Effector memory CD4-positive, alpha-beta T cell (primary cell): ENCODE data around the gene TEX264.
"Not testable (repeated sequence)": the region's sequence is repeated elsewhere in the genome, so short reads cannot be mapped to it uniquely, and the experiment has no call there.

Experiments used
- DNase-seq, 3 donors: peaks; one replicate each; pipeline ENCODE4 v3.0.0-alpha.2; 2020
- H3K27ac ChIP-seq: 2 replicates; pipeline ENCODE4 v1.7.0; 2013; ENCODE audit warnings: mild to moderate bottlenecking, low read length, moderate library complexity; ENCODE audit not compliant: insufficient read depth, poor library complexity, severe bottlenecking
- H3K27me3 ChIP-seq: replicated peaks from 2 replicates; pipeline ENCODE4 v1.7.0; 2013; ENCODE audit warnings: mild to moderate bottlenecking, low read length; ENCODE audit not compliant: insufficient read depth, control insufficient read depth, poor library complexity, severe bottlenecking
- H3K36me3 ChIP-seq: 2 replicates; pipeline ENCODE4 v1.7.0; 2013; ENCODE audit warnings: mild to moderate bottlenecking, low read length, moderate library complexity; ENCODE audit not compliant: control insufficient read depth, insufficient read depth
- H3K4me1 ChIP-seq: 2 replicates; pipeline ENCODE4 v1.7.0; 2013; ENCODE audit warnings: low read length, mild to moderate bottlenecking; ENCODE audit not compliant: control insufficient read depth, insufficient read depth, poor library complexity, severe bottlenecking
- H3K4me3 ChIP-seq: 2 replicates; pipeline ENCODE4 v1.7.0; 2013; ENCODE audit warnings: low read length, low read depth, mild to moderate bottlenecking; ENCODE audit not compliant: insufficient read depth, poor library complexity, severe bottlenecking
- H3K9me3 ChIP-seq: 2 replicates; pipeline ENCODE4 v1.7.0; 2013; ENCODE audit warnings: mild to moderate bottlenecking, low read length, moderate library complexity; ENCODE audit not compliant: control insufficient read depth
- total RNA-seq, 3 donors: gene quantifications; one replicate each; lab custom pipeline; 2026; lab: John Stamatoyannopoulos, UW

TEX264 gene
- 39.1 to 44.1 (median 41.5) reads per million in 3 donors for total RNA-seq

- Histone ChIP-seq H3K27me3 (no peaks in the 10 kb centered on the region), H3K36me3 (no peaks in the 10 kb centered on the region), H3K4me1 (peaks cover 58% of the 10 kb centered on the region), H3K9me3 (no peaks in the 10 kb centered on the region), H3K27ac (peak within 1 kb of the TSS; percentile 81), H3K4me3 (peak within 1 kb of the TSS; percentile 86)
- DNase-seq = peak; percentile 90 to 95 (median 93)
Observed at GRCh38 chr3:51670823-51671733, at the start of gene TEX264. TEX264 (plus strand) TSS chr3:51671252; CDS start chr3:51674305, 3,053 bp downstream.

- no peak for DNase-seq
- H3K9me3 ChIP-seq = no peaks in the 10 kb centered on the region
- no peak overlapping the region for H3K27ac ChIP-seq
- no peaks in the 10 kb centered on the region for H3K4me1 ChIP-seq
- no peak overlapping the region for H3K4me3 ChIP-seq
- peaks cover 1% of the 10 kb centered on the region for H3K36me3 ChIP-seq
- no peaks in the 10 kb centered on the region for H3K27me3 ChIP-seq
Observed at GRCh38 chr3:51622413-51622812, 48.6 kb upstream of the TEX264 start.

GRCh38 chr3:51622868-51623267 lies 48.2 kb upstream of the TEX264 start:
- H3K36me3 ChIP-seq = peaks cover 6% of the 10 kb centered on the region
- H3K27me3 ChIP-seq = no peaks in the 10 kb centered on the region
- no peak overlapping the region for H3K4me3 ChIP-seq
- H3K27ac ChIP-seq = no peak overlapping the region
- no peaks in the 10 kb centered on the region for H3K9me3 ChIP-seq
- no peak for DNase-seq
- no peaks in the 10 kb centered on the region for H3K4me1 ChIP-seq

GRCh38 chr3:51630513-51630912 lies 40.5 kb upstream of the TEX264 start:
- Histone ChIP-seq H3K9me3 (no peaks in the 10 kb centered on the region), H3K27me3 (no peaks in the 10 kb centered on the region), H3K4me3 (no peak overlapping the region), H3K4me1 (no peaks in the 10 kb centered on the region), H3K36me3 (peaks cover 57% of the 10 kb centered on the region), H3K27ac (no peak overlapping the region)
- DNase-seq = no peak

GRCh38 chr3:51637144-51637940 lies 33.7 kb upstream of the TEX264 start:
- no peaks in the 10 kb centered on the region for H3K9me3 ChIP-seq
- DNase-seq = no peak
- peaks cover 79% of the 10 kb centered on the region for H3K36me3 ChIP-seq
- H3K27ac ChIP-seq = no peak overlapping the region
- H3K4me3 ChIP-seq = no peak overlapping the region
- H3K4me1 ChIP-seq = no peaks in the 10 kb centered on the region
- no peaks in the 10 kb centered on the region for H3K27me3 ChIP-seq

GRCh38 chr3:51637941-51638471 lies 33.0 kb upstream of the TEX264 start:
- peaks cover 81% of the 10 kb centered on the region for H3K36me3 ChIP-seq
- no peak overlapping the region for H3K4me3 ChIP-seq
- no peak for DNase-seq
- no peak overlapping the region for H3K27ac ChIP-seq
- no peaks in the 10 kb centered on the region for H3K4me1 ChIP-seq
- no peaks in the 10 kb centered on the region for H3K9me3 ChIP-seq
- no peaks in the 10 kb centered on the region for H3K27me3 ChIP-seq

- H3K27ac ChIP-seq = no peak overlapping the region
- DNase-seq = no peak
- H3K4me1 ChIP-seq = no peaks in the 10 kb centered on the region
- H3K9me3 ChIP-seq = no peaks in the 10 kb centered on the region
- peaks cover 82% of the 10 kb centered on the region for H3K36me3 ChIP-seq
- H3K4me3 ChIP-seq = no peak overlapping the region
- no peaks in the 10 kb centered on the region for H3K27me3 ChIP-seq
Observed at GRCh38 chr3:51642462-51642861, 28.6 kb upstream of the TEX264 start.

- Histone ChIP-seq H3K9me3 (no peaks in the 10 kb centered on the region), H3K27me3 (no peaks in the 10 kb centered on the region), H3K4me3 (no peak overlapping the region), H3K4me1 (no peaks in the 10 kb centered on the region), H3K27ac (no peak overlapping the region), H3K36me3 (peaks cover 64% of the 10 kb centered on the region)
- no peak for DNase-seq
Observed at GRCh38 chr3:51646091-51646490, 25.0 kb upstream of the TEX264 start.

GRCh38 chr3:51652103-51652502 lies 18.9 kb upstream of the TEX264 start:
- not testable (repeated sequence) for H3K9me3 ChIP-seq, H3K4me3 ChIP-seq, DNase-seq, H3K27ac ChIP-seq, H3K27me3 ChIP-seq, H3K4me1 ChIP-seq
- H3K36me3 ChIP-seq = peaks cover 25% of the 10 kb centered on the region
